ENCODE data around the gene MDFIC. TPM values are rescaled to one million over a fixed set of nuclear protein-coding genes. Genes with fewer than 3 reads are reported as not detected.

Gene MDFIC
- total and polyA plus RNA-seq, 2 experiments from 2014 or later: 3.0 to 5.2 TPM

DNA sequence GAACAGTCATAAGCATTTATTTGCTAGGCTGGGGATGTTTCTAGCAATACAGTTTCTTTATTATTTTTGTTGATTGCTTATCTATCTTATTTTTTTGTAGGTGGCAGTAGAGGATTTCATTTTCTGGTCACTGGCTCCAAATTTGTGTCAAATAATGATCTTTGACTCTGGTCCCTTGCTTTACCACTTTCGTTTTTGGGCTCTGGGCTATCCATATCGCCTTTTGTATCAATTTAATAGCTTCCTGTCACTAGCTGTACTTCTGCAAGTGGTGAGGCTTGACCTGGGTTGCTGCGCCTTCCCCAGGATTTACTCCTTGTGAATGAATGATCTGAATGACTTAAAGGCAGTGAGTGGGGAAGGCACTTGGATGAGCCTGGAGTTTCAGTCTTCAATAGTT is 48.4 kb downstream of the MDFIC start:
- peaks cover 15% of the 10 kb centered on the region for H3K4me1 ChIP-seq (ENCODE audit: insufficient read depth)
- no peak overlapping the region for H3K4me3 ChIP-seq
- H3K9me2 ChIP-seq (ENCODE audit: insufficient read depth): no peaks in the 10 kb centered on the region
- Mint-ChIP-seq H3K4me1 (peaks cover 30% of the 10 kb centered on the region), H3K27me3 (ENCODE audit: insufficient read depth, low read depth, poor library complexity) (no peaks in the 10 kb centered on the region), H3K36me3 (ENCODE audit: low read depth) (no peaks in the 10 kb centered on the region), H3K9me3 (no peaks in the 10 kb centered on the region), H3K27ac (no peak overlapping the region), H3K4me3 (no peak overlapping the region)
- no peak for TF ChIP-seq EZH2 (IDR thresholded peaks at IDR 0.05; ENCODE audit: low read depth, unreplicated experiment)
- no peak for TF ChIP-seq CREB1 (CRISPR knock-in tag; IDR thresholded peaks at IDR 0.05; ENCODE audit: low read depth)
- TF ChIP-seq, protein P1, sequence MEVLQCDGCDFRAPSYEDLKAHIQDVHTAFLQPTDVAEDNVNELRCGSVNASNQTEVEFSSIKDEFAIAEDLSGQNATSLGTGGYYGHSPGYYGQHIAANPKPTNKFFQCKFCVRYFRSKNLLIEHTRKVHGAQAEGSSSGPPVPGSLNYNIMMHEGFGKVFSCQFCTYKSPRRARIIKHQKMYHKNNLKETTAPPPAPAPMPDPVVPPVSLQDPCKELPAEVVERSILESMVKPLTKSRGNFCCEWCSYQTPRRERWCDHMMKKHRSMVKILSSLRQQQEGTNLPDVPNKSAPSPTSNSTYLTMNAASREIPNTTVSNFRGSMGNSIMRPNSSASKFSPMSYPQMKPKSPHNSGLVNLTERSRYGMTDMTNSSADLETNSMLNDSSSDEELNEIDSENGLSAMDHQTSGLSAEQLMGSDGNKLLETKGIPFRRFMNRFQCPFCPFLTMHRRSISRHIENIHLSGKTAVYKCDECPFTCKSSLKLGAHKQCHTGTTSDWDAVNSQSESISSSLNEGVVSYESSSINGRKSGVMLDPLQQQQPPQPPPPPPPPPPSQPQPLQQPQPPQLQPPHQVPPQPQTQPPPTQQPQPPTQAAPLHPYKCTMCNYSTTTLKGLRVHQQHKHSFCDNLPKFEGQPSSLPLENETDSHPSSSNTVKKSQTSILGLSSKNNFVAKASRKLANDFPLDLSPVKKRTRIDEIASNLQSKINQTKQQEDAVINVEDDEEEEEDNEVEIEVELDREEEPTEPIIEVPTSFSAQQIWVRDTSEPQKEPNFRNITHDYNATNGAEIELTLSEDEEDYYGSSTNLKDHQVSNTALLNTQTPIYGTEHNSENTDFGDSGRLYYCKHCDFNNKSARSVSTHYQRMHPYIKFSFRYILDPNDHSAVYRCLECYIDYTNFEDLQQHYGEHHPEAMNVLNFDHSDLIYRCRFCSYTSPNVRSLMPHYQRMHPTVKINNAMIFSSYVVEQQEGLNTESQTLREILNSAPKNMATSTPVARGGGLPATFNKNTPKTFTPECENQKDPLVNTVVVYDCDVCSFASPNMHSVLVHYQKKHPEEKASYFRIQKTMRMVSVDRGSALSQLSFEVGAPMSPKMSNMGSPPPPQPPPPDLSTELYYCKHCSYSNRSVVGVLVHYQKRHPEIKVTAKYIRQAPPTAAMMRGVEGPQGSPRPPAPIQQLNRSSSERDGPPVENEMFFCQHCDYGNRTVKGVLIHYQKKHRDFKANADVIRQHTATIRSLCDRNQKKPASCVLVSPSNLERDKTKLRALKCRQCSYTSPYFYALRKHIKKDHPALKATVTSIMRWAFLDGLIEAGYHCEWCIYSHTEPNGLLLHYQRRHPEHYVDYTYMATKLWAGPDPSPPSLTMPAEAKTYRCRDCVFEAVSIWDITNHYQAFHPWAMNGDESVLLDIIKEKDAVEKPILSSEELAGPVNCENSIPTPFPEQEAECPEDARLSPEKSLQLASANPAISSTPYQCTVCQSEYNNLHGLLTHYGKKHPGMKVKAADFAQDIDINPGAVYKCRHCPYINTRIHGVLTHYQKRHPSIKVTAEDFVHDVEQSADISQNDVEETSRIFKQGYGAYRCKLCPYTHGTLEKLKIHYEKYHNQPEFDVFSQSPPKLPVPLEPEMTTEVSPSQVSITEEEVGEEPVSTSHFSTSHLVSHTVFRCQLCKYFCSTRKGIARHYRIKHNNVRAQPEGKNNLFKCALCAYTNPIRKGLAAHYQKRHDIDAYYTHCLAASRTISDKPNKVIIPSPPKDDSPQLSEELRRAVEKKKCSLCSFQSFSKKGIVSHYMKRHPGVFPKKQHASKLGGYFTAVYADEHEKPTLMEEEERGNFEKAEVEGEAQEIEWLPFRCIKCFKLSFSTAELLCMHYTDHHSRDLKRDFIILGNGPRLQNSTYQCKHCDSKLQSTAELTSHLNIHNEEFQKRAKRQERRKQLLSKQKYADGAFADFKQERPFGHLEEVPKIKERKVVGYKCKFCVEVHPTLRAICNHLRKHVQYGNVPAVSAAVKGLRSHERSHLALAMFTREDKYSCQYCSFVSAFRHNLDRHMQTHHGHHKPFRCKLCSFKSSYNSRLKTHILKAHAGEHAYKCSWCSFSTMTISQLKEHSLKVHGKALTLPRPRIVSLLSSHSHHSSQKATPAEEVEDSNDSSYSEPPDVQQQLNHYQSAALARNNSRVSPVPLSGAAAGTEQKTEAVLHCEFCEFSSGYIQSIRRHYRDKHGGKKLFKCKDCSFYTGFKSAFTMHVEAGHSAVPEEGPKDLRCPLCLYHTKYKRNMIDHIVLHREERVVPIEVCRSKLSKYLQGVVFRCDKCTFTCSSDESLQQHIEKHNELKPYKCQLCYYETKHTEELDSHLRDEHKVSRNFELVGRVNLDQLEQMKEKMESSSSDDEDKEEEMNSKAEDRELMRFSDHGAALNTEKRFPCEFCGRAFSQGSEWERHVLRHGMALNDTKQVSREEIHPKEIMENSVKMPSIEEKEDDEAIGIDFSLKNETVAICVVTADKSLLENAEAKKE (CRISPR knock-in tag; IDR thresholded peaks at IDR 0.05): no peak
- no peak for TF ChIP-seq STAT1 (IDR thresholded peaks at IDR 0.05; ENCODE audit: unreplicated experiment)
- TF ChIP-seq POLR2AphosphoS5 (IDR thresholded peaks at IDR 0.05; ENCODE audit: low read depth): no peak
- TF ChIP-seq, protein P2, sequence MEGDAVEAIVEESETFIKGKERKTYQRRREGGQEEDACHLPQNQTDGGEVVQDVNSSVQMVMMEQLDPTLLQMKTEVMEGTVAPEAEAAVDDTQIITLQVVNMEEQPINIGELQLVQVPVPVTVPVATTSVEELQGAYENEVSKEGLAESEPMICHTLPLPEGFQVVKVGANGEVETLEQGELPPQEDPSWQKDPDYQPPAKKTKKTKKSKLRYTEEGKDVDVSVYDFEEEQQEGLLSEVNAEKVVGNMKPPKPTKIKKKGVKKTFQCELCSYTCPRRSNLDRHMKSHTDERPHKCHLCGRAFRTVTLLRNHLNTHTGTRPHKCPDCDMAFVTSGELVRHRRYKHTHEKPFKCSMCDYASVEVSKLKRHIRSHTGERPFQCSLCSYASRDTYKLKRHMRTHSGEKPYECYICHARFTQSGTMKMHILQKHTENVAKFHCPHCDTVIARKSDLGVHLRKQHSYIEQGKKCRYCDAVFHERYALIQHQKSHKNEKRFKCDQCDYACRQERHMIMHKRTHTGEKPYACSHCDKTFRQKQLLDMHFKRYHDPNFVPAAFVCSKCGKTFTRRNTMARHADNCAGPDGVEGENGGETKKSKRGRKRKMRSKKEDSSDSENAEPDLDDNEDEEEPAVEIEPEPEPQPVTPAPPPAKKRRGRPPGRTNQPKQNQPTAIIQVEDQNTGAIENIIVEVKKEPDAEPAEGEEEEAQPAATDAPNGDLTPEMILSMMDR (conservative IDR thresholded peaks at IDR 0.05; ENCODE audit: low read depth in 2 of 2): no peak
- no peak for TF ChIP-seq ZNF331 (CRISPR knock-in tag; IDR thresholded peaks at IDR 0.05; ENCODE audit: low read depth)
- no peak for TF ChIP-seq ZNF114 (CRISPR knock-in tag; IDR thresholded peaks at IDR 0.05)
- no peaks in the 10 kb centered on the region for H3F3A ChIP-seq (replicated peaks; ENCODE audit: low read depth)
- no peaks in the 10 kb centered on the region for H3K79me2 ChIP-seq (replicated peaks; ENCODE audit: insufficient read depth)
- no peaks in the 10 kb centered on the region for H3K27me3 ChIP-seq (ENCODE audit: insufficient read depth)
- no peak overlapping the region for H2AFZ ChIP-seq
- H4K20me1 ChIP-seq (replicated peaks; ENCODE audit: insufficient read depth): no peaks in the 10 kb centered on the region
- no peak overlapping the region for H3K4me2 ChIP-seq
- DNase-seq (ENCODE audit: low spot score): no peak
- ATAC-seq: no peak
- H3K36me3 ChIP-seq (ENCODE audit: insufficient read depth): no peaks in the 10 kb centered on the region
- H3K27ac ChIP-seq (ENCODE audit: low read depth): no peak overlapping the region
